Heart left ventricle (tissue), 16 donors: ENCODE results near the gene TTC23. TPM values are rescaled to one million over a fixed set of nuclear protein-coding genes. Genes with fewer than 3 reads are reported as not detected.

Experiments
- ATAC-seq, 4 donors: fragments of 200-7000 bp; cut with Tn5 transposase; one replicate each; pipeline ENCODE4 v1.9.1; 2020 to 2022; ENCODE audit warnings: moderate library complexity in 4 of 4, mild to moderate bottlenecking in 3 of 4, moderate number of reproducible peaks in 1 of 4
- DNase-seq, 5 donors: peaks; one replicate each; pipeline ENCODE4 v3.0.0-alpha.2; 2020
- H3K27ac ChIP-seq, 12 donors: fragments of 200-600 bp; sonication (generic) in 4 of 12; one replicate each; pipeline versions ENCODE4 v1.5.0 to v1.8.0; 2016 to 2022; ENCODE audit warnings: mild to moderate bottlenecking in 2 of 12
- H3K27me3 ChIP-seq, 9 donors: fragments of 200-600 bp; sonication (generic) in 2 of 9; one replicate each; pipeline versions ENCODE4 v1.5.1 to v1.8.0; 2016 to 2022; ENCODE audit warnings: mild to moderate bottlenecking in 3 of 9
- H3K36me3 ChIP-seq, 9 donors: fragments of 200-600 bp; sonication (generic) in 2 of 9; one replicate each; pipeline versions ENCODE4 v1.5.0 to v1.8.0; 2018 to 2022; ENCODE audit warnings: mild to moderate bottlenecking in 2 of 9
- H3K4me1 ChIP-seq, 12 donors: fragments of 200-600 bp; sonication (generic) in 4 of 12; one replicate each; pipeline versions ENCODE4 v1.5.0 to v1.8.0; 2016 to 2022; ENCODE audit warnings: mild to moderate bottlenecking in 3 of 12
- H3K4me3 ChIP-seq, 12 donors: fragments of 200-600 bp; sonication (generic) in 4 of 12; one replicate each; pipeline versions ENCODE4 v1.5.0 to v1.8.0; 2017 to 2022; ENCODE audit warnings: mild to moderate bottlenecking in 9 of 12, moderate library complexity in 4 of 12
- H3K9me3 ChIP-seq, 12 donors: fragments of 200-600 bp; sonication (generic) in 4 of 12; one replicate each; pipeline versions ENCODE4 v1.5.0 to v1.8.0; 2016 to 2022; ENCODE audit warnings: mild to moderate bottlenecking in 1 of 12
- CTCF ChIP-seq, 12 donors: fragments of 200-600 bp; sonication (generic) in 4 of 12; IDR thresholded peaks; one replicate each; pipeline versions ENCODE4 v1.5.0 to v1.8.0; 2018 to 2022; ENCODE audit warnings: antibody characterized with exemption in 12 of 12, mild to moderate bottlenecking in 5 of 12
- POLR2A ChIP-seq, 2 donors: fragments of 450-650 bp; IDR thresholded peaks; one replicate each; pipeline ENCODE4 v1.6.1; 2017; ENCODE audit warnings: antibody characterized with exemption in 2 of 2, mild to moderate bottlenecking in 2 of 2, moderate library complexity in 2 of 2
- WGBS, 4 donors: extraction: QIAGEN DNeasy Blood & Tissue Kit in 2 of 4; methylation state at CpG; one replicate each; pipeline versions ENCODE4 v1.1.5 to v1.1.7; 2013 to 2018; 5-methylcytosine and 5-hydroxymethylcytosine counted together
- intact Hi-C, 10 donors: fragments of 100-400 bp; cut with DNase I; formaldehyde crosslinking; loops; one replicate each; pipeline versions ENCODE4 v1.11.1 to v1.14.2; 2022
- polyA plus RNA-seq, 2 donors: library from polyadenylated mRNA; stranded (reverse); fragments of 200-250 nt; gene quantifications; one replicate each; pipeline ENCODE4 v1.2.3, GENCODE V29; 2013
- total RNA-seq, 9 donors: library from RNA; depleted of rRNA in 2 of 9; stranded (reverse); fragments of >200 nt in 2 of 9; fragmentation: NEBNext Ultra II Directional in 3 of 9; extraction: Animal tissue kit (Norgen Biotek cat#: 25700) in 3 of 9; gene quantifications; one replicate each; pipeline versions ENCODE4 v1.1.0 to v1.2.4, GENCODE V29; 2016 to 2023
- donor health status: ischemic (EF 13 %, LVEDD 7.1; RV severe dilation, severe dysfunction).
- donor health status: healthy with polysubstance abuse.
- donor health status: DM: no; HTN: yes; CAD: no.
- donor health status: DM: no; HTN: no; CAD: no.
- donor health status: ischemic (EF 25% LVEDD 6.9; RV normal size, moderate dysfunction).
- donor health status: ischemic (EF 25% LVEDD 5.7; RV mildly dilated, moderate dysfunction).
- donor health status: healthy.
- donor health status: DM: yes; HTN: yes; CAD: no.
- donor health status: ischemic (EF 35%, LVEDD 5.7; RV mildly dilated, moderate dysfunction).
- donor health status: nonischemic (EF 11% LVEDD 7.7; RV severe dilation, severe dysfunction).
- donor health status: DM: yes; HTN: yes; CAD: no.
- donor health status: PGD.
- donor health status: ischemic (EF 29% LVEDD 5.4; RV normal size, mild dysfunction).
- donor health status: nonischemic (EF 23%, LVEDD 6.1; RV moderate dilation, normal function).

Gene TTC23
- total and polyA plus RNA-seq, 11 donors = 5.7 to 19.5 (median 10.4) TPM

- TF ChIP-seq CTCF (IDR thresholded peaks at IDR 0.05) (no peak), POLR2A (IDR thresholded peaks at IDR 0.05) (no peak)
- Histone ChIP-seq H3K9me3 (no peaks in the 10 kb centered on the region), H3K27ac (peak overlapping the region in 1 of 12 donors; percentile 66), H3K27me3 (peaks cover 0 to 22% (median 0%) of the 10 kb centered on the region in 9 donors), H3K36me3 (no peaks in the 10 kb centered on the region), H3K4me1 (peaks cover 0 to 10% (median 3%) of the 10 kb centered on the region in 12 donors), H3K4me3 (no peak overlapping the region)
- no peak for ATAC-seq
- intact Hi-C loops = loop anchor here in 1 of 10 donors (5.0 kb wide), 1 partner anchor 260 kb away; no protein-coding TSS in a partner anchor
- 85 to 89% (median 87%) methylated on average over 14 of the region's 14 CpGs for WGBS, 4 donors
- DNase-seq = no peak
Measured at GRCh38 chr15:99097441-99098410, 151.7 kb downstream of the TTC23 start.

- Histone ChIP-seq H3K36me3 (no peaks in the 10 kb centered on the region), H3K4me3 (no peak overlapping the region), H3K27ac (peak overlapping the region in 1 of 12 donors; percentile 66), H3K4me1 (peaks cover 0 to 10% (median 3%) of the 10 kb centered on the region in 12 donors), H3K9me3 (no peaks in the 10 kb centered on the region), H3K27me3 (peaks cover 0 to 14% (median 0%) of the 10 kb centered on the region in 9 donors)
- DNase-seq (no peak), ATAC-seq (no peak)
- WGBS, 4 donors = 85 to 90% (median 88%) methylated on average over 11 of the region's 11 CpGs
- TF ChIP-seq POLR2A (IDR thresholded peaks at IDR 0.05) (no peak), CTCF (IDR thresholded peaks at IDR 0.05) (no peak)
- intact Hi-C loops = loop anchor here in 1 of 10 donors (5.0 kb wide), 1 partner anchor 260 kb away; no protein-coding TSS in a partner anchor
Measured at GRCh38 chr15:99096894-99097426, 152.4 kb downstream of the TTC23 start.

- peak overlapping the region in 1 of 12 donors; percentile 45 for H3K27ac ChIP-seq
Measured at GRCh38 chr15:99096173-99096893, 153.0 kb downstream of the TTC23 start.

More at GRCh38 chr15:99096173-99096893, 153.0 kb downstream of the TTC23 start:
- ATAC-seq (no peak), DNase-seq (no peak)
- H3K36me3 ChIP-seq = no peaks in the 10 kb centered on the region
- peaks cover 0 to 11% (median 0%) of the 10 kb centered on the region in 9 donors for H3K27me3 ChIP-seq
- no peak for TF ChIP-seq CTCF (IDR thresholded peaks at IDR 0.05)
- TF ChIP-seq POLR2A (IDR thresholded peaks at IDR 0.05) = no peak
- no peaks in the 10 kb centered on the region for H3K9me3 ChIP-seq
- WGBS, 4 donors = 93 to 96% (median 95%) methylated on average over 11 of the region's 11 CpGs
- intact Hi-C loops = loop anchor here in 1 of 10 donors (5.0 kb wide), 1 partner anchor 261 kb away; no protein-coding TSS in a partner anchor
- H3K4me1 ChIP-seq = peaks cover 0 to 10% (median 3%) of the 10 kb centered on the region in 12 donors
- no peak overlapping the region for H3K4me3 ChIP-seq
